Measurements from ENCODE around the gene DAZAP1. TPM values are rescaled to one million over a fixed set of nuclear protein-coding genes. Genes with fewer than 3 reads are reported as not detected.

Gene DAZAP1
- total and polyA plus RNA-seq, 8 donors = 35.3 to 67.4 (median 55.1) TPM

DNA sequence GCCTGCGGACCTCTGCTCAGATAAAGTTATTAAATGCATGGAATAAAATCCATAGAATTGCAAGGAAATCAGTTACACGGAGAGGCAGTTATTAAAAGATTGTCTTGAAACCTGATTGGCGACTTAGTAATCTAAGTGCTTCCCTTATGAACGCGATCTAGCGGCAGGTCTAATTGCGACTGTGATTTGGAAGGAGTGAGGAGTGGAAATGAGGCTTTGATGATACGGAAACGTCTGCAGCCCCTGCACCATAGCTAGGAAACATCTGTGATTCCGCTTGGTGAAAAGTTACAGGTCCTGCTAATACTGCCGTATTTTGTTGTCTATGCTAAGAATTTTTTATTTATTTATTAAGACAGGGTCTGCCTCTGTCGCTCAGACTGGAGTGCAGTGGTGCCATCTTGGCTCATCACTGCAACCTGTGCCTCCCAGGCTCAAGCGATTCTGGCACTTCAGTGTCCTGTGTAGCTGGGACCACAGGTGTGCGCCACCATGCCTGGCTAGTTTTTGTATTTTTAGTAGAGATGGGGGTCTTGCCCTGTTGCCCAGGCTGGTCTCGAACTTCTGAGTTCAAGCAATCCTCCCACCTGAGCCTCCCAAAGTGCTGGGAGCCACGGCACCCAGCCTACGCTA, 22.8 kb upstream of the DAZAP1 start:
- TF ChIP-seq CTCF (IDR thresholded peaks at IDR 0.05) = no peak
- ATAC-seq (no peak), FAIRE-seq (no peak), DNase-seq (no peak)
- Histone ChIP-seq H3K36me3 (peaks cover 0 to 8% (median 8%) of the 10 kb centered on the region in 3 donors), H3K4me3 (peak overlapping the region; percentile 53 to 99 (median 92)), H3K4me1 (peaks cover 6 to 19% (median 19%) of the 10 kb centered on the region in 3 donors), H3K9me3 (no peaks in the 10 kb centered on the region), H3K27ac (peak overlapping the region in 3 of 4 donors; percentile 80 to 90 (median 85)), H3K27me3 (no peaks in the 10 kb centered on the region)
- intact Hi-C loops (cut with DNase I) = no loop called here
- WGBS, 2 donors = 27 to 29% methylated on average over 17 of the region's 17 CpGs

DNA sequence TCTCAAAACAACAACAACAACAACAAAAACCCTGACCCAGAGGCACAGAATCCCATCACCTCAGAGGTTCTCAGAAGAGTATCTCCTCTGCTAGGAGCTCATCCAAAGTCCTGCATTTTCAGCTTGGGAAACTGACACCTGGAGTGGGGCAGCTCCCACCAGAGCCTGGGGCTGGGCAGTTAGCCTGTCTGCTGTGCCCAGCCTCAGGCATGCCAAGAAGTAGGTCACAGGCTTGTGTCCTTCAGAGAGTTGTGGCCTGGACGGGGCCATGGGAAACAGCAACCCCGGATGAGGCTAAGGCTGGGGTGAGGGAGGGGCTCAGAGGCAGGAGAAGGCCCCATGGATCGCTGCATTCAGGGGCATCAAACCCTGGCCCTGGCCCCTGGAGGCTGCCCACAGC, 21.6 kb upstream of the DAZAP1 start:
- DNase-seq (peak in 1 of 6 donors; percentile 45), FAIRE-seq (no peak), ATAC-seq (no peak)
- Histone ChIP-seq H3K4me3 (no peak overlapping the region), H3K27ac (no peak overlapping the region), H3K4me1 (peaks cover 6 to 19% (median 19%) of the 10 kb centered on the region in 3 donors), H3K36me3 (peaks cover 0 to 13% (median 10%) of the 10 kb centered on the region in 3 donors), H3K27me3 (no peaks in the 10 kb centered on the region), H3K9me3 (no peaks in the 10 kb centered on the region)
- intact Hi-C loops (cut with DNase I) = no loop called here
- TF ChIP-seq CTCF (IDR thresholded peaks at IDR 0.05) = no peak
- WGBS, 2 donors = 42 to 52% methylated on average over 3 of the region's 3 CpGs

DNA sequence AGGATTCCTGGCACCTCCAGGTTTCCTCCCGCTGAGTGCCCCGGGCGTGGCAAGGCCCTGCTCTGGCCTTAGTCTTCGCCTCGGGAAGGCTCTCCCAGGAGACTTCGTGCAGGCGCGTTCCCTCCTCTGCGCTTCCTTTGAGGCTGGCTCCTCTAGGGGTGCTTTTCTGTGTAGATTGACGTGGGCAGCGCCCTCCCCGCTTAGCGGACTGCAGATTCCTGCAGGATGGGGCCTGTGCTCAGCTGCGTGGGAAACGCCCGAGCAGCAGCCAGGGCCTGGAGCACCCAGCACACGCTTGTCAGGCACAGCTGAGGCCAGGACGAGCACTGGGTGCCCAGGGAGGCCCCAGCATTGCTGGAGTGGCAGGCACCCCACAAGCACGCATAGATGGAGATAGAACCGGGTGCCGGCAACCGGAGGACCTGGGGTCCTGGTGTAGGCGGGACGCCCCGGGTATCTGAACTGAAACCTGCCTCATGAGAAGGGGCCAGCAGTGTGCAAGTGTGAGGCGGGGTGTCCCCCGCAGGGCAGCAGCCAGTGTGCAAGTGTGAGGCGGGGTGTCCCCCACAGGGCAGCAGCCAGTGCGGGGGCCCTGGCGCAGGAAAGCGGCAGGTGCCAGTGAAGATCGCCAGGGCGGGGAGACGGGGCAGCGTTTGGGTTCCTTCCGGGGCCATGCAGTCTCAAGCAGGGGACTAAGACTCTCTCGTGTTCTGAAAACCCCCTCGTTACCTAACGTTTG, 20.3 kb upstream of the DAZAP1 start:
- intact Hi-C loops (cut with DNase I) = no loop called here
- no peak for ATAC-seq

DNA sequence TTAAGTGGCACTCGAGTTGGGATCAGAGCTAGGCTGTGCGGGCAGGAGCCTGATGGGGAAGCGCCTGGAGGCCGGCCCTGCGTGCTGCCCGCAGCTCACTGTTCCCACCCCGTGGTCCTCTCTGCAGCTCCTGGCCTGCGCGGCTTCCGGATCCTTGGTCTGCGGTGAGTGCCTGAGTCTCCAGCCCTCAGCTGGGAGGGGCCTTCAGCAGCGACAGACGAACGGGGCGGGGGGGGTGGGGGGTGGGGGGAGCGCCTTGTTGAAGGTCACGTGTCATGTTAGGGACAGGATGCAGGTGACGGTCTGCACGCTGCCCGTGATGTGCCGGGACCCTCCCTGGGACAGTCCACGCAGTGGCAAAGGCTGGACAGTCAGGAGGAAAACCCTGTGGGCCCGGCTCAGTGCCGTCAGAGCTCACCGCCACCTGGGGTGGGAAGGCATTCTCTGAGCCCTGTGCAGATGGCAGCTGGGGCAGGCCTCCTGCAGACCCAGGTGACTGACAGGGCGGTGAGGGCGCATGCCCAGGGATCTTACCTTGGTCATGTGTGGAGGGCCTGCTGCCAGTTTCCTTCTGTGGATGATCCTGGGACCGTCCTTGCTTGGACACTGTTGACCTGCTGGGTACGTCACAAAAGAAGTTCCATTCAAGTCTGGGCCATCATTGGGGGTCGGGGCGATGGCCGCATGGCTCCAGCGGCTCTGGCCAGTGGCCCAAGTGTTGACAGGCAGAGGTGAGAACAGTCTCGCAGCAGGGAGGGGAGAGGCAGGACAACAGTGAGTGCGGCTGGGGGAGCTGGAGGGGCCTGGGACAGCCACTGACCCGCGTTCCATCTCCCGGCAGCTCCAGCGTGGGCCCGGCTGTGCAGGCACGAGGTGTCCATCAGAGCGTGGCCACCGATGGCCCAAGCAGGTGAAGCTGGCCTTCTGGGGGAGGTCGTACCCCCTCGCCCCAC, 19.4 kb upstream of the DAZAP1 start:
- Histone ChIP-seq H3K9me3 (no peaks in the 10 kb centered on the region), H3K4me1 (peaks cover 6 to 19% (median 19%) of the 10 kb centered on the region in 3 donors), H3K27ac (no peak overlapping the region), H3K36me3 (peaks cover 0 to 24% (median 10%) of the 10 kb centered on the region in 3 donors), H3K4me3 (no peak overlapping the region), H3K27me3 (no peaks in the 10 kb centered on the region)
- TF ChIP-seq CTCF (IDR thresholded peaks at IDR 0.05) = no peak
- FAIRE-seq (no peak), ATAC-seq (no peak), DNase-seq (peak in 1 of 6 donors; percentile 71)
- WGBS, 2 donors = 77 to 85% methylated on average over 40 to 45 of the region's 45 CpGs
- intact Hi-C loops (cut with DNase I) = no loop called here

More for the DNA sequence above, 20.3 kb upstream of the DAZAP1 start:
- H3K4me3 ChIP-seq = no peak overlapping the region
- DNase-seq = peak in 1 of 6 donors; percentile 61
- no peaks in the 10 kb centered on the region for H3K9me3 ChIP-seq
- no peak for FAIRE-seq
- TF ChIP-seq CTCF (IDR thresholded peaks at IDR 0.05) = no peak
- 88 to 92% methylated on average over 39 of the region's 39 CpGs for WGBS, 2 donors
- no peaks in the 10 kb centered on the region for H3K27me3 ChIP-seq
- no peak overlapping the region for H3K27ac ChIP-seq
- H3K36me3 ChIP-seq = peaks cover 0 to 17% (median 10%) of the 10 kb centered on the region in 3 donors
- H3K4me1 ChIP-seq = peaks cover 6 to 19% (median 19%) of the 10 kb centered on the region in 3 donors

All from pancreas (tissue), 10 donors.